GM10266 (cell line): ENCODE results near the gene MSI2.

Experiments
- DNase-seq: peaks from one replicate; pipeline ENCODE4 v3.0.0; 2012; ENCODE audit errors: extremely low spot score
- TF ChIP-seq, protein P1 (sequence below): IDR thresholded peaks from 2 replicates; pipeline ENCODE4 v1.5.1; 2012; ENCODE audit warnings: mild to moderate bottlenecking, low read depth; ENCODE audit not compliant: control insufficient read depth, insufficient read depth; ENCODE audit errors: missing control alignments

The MSI2 gene

DNA sequence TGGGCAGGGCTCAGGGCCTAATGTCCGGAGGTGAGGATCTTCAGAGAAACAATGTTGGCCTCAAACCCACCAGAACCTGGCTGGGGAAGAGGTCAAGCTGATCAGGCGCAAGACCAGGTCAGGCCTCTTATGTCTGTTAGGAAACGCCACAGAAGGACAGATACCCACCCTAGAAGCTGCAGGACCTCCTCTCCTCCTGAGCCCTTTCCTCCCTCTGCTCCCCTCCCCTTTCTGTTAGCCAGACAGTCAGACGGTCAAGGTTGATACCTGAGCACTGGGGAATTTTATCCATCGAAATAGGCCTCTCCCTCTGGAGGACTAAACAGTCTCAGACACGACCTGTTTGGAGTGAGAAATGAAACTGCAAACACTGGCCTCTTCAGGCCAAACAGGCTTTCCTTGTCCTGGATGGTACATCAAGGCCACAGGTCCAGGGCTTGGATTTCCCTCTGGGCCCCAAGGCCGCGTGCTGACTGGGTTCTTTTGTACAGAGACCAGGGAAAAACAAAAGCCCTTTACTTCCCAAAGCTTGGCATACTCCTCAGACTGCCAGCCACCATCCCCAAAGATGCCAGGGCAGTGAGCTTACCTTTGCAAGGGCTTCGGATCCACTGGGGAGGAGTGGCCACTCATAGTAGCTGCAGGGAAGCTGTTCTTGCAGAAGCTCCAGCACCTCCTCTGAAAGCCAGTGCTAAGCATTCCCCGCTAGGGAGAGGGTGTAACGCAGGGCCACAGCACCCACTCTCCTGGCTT is 353.0 kb downstream of the MSI2 start:
- no peak for DNase-seq
- TF ChIP-seq, protein P1, sequence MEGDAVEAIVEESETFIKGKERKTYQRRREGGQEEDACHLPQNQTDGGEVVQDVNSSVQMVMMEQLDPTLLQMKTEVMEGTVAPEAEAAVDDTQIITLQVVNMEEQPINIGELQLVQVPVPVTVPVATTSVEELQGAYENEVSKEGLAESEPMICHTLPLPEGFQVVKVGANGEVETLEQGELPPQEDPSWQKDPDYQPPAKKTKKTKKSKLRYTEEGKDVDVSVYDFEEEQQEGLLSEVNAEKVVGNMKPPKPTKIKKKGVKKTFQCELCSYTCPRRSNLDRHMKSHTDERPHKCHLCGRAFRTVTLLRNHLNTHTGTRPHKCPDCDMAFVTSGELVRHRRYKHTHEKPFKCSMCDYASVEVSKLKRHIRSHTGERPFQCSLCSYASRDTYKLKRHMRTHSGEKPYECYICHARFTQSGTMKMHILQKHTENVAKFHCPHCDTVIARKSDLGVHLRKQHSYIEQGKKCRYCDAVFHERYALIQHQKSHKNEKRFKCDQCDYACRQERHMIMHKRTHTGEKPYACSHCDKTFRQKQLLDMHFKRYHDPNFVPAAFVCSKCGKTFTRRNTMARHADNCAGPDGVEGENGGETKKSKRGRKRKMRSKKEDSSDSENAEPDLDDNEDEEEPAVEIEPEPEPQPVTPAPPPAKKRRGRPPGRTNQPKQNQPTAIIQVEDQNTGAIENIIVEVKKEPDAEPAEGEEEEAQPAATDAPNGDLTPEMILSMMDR: no peak

DNA sequence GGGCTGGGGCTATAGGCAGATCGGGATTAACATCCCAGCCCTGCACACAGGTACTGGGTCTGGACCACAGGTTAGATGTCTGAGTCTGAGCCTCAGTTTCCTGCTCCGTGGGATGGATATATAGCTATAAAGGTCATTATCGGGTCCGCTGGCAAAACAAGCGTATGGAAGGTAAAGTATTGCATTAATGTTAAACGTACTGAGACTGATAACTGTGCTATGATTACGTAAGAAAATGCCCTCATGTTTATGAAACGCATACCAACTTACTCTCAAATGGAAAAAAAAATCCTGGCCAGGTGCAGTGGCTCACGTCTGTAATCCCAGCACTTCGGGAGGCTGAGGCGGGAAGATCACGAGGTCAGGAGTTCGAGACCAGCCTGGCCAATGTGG is 353.6 kb downstream of the MSI2 start:
- TF ChIP-seq, protein P1: no peak
- no peak for DNase-seq

DNA sequence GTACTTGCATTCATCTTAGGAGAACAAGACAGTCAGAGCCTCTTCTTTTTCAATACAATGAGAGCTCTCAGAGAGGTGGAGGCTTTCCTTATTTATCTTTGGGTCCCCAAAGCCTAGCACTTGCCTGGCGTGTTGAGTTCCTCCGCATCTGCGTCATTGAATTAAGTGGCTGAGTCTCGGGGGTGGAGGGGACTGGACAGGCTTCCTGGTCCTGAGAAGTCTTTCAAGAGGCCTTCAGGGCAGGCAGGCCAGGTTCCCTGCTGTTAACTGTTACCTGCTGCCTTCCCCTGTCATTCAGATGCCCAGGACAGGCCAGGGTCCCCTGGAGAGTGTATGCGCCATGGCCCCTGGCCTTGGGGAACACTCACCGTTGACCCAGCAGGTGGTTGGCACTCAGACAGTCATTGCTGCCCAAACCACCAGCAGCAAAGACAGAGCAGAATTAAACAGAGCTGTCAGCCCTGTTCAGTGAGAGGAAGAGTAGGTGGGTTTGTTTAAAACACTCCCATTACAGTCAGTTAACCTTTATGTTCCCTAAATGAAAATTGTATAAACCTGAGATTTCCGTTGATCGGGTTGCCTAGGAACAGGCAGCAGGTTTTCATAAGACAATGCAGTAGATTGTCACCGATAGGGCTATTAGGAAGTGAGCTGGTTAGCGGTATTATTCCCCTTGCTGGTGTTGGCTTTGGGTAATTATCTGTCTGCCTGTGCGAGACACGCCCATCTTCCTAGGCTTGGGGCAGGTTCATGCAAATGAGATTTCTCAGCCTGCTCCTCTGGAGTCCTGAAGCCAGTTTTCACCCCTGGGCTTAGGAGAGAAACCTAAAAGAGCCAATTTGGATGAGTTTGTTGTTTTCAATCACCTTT is 356.1 kb downstream of the MSI2 start:
- DNase-seq: no peak
- TF ChIP-seq, protein P1: no peak

DNA sequence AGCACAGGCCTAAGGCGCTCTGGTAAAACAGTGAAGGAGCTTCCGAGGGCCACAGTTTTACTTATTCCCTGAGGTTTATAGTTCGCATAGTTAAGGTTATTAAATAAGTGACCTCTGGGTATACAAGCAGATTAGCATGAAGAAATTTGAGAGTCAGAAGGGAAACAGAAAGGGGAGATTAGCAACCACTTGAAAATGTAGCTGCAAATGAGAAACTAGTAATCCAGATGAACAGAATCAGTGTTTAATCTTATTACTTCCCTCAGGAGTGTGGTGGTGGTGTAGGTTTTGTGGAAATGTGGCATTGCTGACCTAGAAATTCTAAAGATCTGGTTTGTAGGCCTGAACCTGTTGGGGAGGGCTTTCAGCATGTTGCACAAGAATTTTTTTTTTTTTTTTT is 358.4 kb downstream of the MSI2 start:
- TF ChIP-seq, protein P1: no peak
- no peak for DNase-seq

DNA sequence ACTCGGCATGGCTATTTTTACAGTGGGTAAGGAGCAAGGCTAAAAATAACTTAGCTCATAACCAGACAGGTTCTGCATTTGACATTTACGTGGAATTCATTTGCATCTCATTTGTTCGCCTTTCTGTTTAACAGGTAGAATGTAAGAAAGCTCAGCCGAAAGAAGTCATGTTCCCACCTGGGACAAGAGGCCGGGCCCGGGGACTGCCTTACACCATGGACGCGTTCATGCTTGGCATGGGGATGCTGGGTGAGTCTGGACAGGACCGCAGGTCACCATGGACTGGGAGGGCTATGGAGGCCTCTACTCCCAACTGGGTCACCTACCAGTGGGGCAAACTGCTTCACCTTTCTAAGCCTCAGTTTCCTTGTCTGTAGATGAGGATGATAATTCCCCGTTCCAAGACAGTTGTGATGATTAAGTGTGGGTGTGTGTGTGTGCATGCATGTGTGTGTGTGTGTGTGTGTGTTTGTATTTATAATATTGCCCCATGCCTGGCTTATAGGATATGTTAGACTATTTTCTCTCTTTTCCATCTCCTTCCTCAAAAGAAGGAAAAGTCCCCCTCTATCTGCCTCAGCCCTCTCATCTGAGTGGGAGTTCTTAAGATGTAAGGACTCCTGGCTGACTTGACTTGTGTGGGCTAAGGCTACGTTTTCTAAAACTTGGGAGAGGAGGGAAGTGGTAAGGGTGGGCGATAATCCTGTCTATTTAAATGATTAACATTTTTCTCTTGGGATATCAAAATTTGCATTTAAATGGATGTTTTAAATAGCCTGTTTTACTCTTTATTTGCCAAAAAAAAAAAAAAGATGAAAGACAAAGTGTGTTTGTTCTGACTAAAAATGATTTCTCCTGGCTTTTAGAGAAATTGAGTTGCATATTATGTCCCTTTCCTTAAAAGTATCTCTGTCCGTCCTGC is 359.8 kb downstream of the MSI2 start:
- TF ChIP-seq, protein P1: no peak

DNA sequence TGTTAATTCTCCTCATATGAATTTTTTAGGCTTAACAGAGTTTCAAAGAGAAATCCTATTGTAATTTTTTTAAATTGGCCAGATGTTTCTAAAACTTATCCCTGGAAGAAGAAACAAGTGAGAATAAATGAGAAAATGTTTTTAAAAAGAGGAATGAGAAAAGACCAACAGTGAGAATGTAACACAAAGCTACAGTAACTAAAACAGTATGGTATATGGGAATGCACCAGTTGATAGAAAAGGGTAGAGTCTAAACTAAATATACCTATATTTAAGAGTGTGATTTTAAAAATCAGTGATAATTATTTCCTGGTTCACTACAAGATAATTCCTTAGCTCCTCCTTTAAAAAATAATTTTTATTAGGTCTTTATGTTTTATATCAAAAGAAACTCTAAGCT is 360.9 kb downstream of the MSI2 start:
- TF ChIP-seq, protein P1: no peak
- DNase-seq: no peak

More for the DNA sequence above, 359.8 kb downstream of the MSI2 start:
- DNase-seq: no peak
